NOMO-1 (cell line): ENCODE data around the gene SOX8.
A peak's percentile ranks its signal among the peaks of the same experiment; 100 is the strongest.
"Not testable (repeated sequence)": the region's sequence is repeated elsewhere in the genome, so short reads cannot be mapped to it uniquely, and the experiment has no call there.

Experiments
- DNase-seq, 2 experiments: peaks; one replicate each; lab custom pipeline; 2025; ENCODE audit not compliant: unreplicated experiment in 2 of 2; lab: John Stamatoyannopoulos, UW

The SOX8 gene

GRCh38 chr16:952321-952720 lies 29.2 kb upstream of the SOX8 start:
- DNase-seq, result no peak

GRCh38 chr16:953818-954217 lies 27.8 kb upstream of the SOX8 start:
- DNase-seq, result not testable (repeated sequence)

- not testable (repeated sequence) for DNase-seq
Observed at GRCh38 chr16:955766-956165, 25.8 kb upstream of the SOX8 start.

GRCh38 chr16:959232-960040 lies 22.1 kb upstream of the SOX8 start:
- no peak for DNase-seq

- DNase-seq, result no peak
Observed at GRCh38 chr16:962366-962765, 19.2 kb upstream of the SOX8 start.

DNA sequence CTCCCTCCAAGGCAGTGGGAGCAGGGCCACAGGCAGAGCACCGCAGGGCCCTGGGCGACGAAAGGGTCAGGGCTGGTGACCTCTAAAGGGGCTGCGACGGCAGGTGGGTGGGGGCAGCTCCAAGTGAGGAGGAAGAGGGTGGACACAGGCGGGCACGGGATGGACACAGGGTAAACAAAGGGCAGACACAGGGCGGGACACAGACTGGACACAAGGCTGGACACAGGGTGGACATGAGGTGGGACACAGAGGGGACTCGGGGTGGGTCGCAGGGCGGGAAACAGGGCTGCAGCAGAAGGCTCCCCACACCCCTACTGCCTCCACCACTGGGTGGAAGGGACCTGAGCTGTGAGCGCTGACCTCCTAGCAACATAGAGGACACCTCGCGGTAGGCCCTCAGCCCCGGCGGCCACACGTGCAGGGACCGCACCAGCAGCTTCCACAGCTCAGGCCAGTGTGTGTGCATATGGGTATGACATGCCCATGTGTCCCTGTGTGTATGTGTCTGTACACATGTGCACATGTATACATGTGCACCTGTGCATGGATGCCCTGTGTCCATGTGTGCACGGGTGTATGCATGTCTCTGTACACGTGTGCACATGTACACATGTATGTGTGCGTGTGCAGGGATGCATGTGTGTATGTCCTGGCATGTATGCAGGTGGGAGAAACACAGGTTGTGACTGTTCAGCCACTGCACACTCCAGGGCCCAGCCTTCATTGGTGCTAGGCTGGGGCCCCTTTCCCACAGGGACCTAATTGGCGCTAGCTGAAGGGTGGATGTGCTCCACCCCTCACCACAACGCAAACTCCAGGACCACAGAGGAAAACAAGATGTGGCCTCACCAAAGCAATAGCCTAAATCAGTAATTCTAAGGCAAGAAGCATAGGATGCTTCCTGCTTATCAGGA lies 18.4 kb upstream of the SOX8 start:
- DNase-seq, result no peak

GRCh38 chr16:963913-964312 lies 17.7 kb upstream of the SOX8 start:
- no peak for DNase-seq

- no peak for DNase-seq
Observed at GRCh38 chr16:964356-965035, 17.1 kb upstream of the SOX8 start.

- DNase-seq, result no peak
Observed at GRCh38 chr16:965036-965395, 16.6 kb upstream of the SOX8 start.

DNA sequence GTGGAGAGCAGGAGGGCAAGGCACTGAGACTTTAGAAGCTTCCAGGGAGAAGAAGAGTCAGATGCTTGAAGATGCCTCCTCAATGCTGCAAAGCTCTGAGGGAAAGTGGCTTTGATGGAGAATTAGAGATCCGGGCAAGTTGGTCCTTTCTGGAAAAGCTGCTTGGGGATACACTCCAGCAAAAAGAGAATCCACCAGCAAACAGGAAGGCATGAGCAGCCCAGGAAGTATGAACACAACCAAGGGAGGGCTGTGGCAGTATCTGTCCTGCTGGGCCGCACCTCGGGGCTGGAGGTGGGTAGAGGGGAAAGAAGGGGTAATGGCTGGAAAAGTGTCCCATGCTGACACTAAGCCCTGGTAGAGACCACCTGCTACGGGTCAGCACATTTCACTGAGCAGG lies 16.1 kb upstream of the SOX8 start:
- no peak for DNase-seq

GRCh38 chr16:966035-966434 lies 15.5 kb upstream of the SOX8 start:
- no peak for DNase-seq

DNA sequence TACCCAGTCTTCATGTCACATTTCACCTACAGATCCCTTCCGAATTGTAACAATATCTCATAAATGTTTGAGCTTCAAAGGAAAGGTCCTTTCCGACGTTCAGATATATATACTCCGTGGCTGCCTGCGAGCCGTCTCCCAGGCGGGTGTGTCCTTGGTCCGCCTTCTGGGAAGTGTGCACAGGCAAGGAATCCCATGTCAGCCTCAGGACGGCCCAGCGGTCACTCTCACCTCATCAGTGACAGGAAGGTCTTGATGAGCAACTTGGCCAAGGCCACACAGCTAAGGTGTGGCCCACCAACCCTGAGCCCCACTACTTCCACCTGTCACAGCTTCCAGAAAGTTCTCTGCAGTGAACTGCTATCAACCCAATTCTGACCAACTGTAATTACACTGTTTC lies 15.1 kb upstream of the SOX8 start:
- no peak for DNase-seq

DNA sequence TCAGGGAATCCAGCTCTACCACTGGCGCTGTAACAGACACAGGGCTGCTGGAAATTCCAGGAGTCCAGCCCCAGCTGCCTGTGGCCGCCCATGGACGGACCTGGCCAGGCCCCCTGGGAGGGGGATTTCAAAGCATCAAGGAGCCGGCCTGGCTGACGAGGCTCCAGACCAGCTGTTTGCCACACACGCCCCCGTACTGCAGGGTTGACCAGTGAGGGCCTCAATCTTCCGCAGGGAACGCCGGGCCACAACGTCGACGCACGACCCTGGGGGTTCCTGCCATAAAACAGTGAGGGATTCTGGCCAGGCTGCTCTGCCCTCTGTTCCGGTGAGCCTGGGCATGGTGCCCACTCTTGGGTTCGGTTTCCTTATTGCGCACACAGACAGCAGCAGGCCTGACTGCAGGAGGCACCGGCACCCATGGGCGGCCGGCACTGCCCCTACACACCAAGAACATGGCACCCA lies 14.5 kb upstream of the SOX8 start:
- no peak for DNase-seq

GRCh38 chr16:967546-968295 lies 13.8 kb upstream of the SOX8 start:
- no peak for DNase-seq

DNA sequence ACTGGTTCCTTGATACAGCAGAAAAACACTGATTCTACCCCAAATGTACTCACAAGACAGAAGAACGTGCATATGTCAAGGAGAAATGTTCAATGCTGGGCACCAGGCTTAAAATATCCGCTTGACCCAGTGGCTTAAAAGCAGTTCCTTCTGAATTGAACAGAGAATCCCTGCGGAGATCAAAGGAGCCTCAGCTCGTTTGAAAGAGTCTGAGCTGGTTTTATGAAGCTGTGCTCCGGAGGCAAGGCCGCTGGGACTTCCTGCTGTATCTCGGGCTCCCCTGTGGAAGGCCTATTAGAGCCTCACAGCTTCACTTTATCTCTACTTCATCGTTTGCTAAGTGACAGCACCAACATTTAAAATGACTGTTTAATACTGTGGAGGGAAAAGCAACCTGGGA lies 12.9 kb upstream of the SOX8 start:
- DNase-seq, result no peak

GRCh38 chr16:969508-970385 lies 11.8 kb upstream of the SOX8 start:
- no peak for DNase-seq

DNA sequence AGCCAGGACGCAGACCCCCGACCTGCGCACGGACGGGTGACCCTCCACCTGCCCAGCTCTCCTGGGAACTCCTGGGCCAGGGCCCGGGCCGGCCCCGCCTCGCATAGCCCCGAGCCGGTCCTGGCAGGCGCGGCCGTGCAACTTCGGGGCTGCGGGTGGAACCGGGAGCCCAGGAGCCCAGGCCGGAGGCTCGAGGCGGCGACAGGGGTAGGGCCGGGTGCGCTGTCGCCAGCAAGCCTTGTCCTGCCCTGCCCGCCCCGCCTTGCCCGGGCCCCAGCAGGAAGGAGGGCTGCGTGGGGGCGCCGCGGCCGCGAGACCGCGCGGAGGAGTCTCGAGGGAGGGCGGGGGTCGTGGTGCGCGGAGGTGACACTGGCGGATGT lies 11.2 kb upstream of the SOX8 start:
- no peak for DNase-seq

DNA sequence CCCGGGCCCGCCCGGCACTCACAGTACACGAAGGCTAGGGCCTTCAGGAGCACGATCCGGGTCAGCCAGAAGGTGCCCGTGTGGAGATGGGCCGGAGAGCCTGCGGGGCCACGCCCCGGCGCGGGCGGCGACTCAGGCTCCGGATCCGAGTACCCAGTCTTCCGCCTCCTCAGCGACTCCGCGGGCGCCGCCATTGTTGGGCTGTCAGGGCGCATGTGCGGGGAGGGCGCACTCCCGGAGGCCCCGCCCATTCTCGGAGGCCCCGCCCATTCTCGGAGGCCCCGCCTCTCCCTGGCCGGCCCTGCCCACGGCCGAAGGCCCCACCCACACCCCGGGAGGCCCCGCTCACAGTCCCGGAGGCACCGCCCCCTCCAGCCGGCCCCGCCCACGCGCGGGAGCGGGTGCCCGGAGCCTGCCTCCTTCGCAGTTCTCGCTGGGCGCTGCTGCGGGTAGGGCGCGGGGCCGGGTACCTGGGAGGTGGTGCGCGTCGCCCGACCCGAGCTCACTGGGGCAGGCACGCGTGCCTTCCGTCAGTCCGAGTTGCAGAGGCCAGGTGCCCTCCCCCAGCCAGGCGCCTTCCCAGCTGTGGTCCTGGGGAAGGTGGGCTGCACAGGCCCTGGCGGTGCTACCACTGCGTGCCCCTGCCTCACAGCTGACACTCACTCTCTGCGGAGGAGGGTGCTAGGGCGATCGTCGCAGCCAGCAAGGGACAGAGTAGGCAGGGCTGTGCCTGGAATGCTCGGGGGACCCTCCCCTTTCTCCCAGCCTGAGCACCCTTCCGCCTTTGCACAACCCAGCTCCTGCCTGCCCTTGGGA lies 10.6 kb upstream of the SOX8 start, which contains the start of gene LMF1:
Gene LMF1 (minus strand): TSS at position 219 of the 816 bp plus-strand sequence. CDS start 4 bp downstream, at position 215.
- peak; percentile 90 to 91 for DNase-seq

DNA sequence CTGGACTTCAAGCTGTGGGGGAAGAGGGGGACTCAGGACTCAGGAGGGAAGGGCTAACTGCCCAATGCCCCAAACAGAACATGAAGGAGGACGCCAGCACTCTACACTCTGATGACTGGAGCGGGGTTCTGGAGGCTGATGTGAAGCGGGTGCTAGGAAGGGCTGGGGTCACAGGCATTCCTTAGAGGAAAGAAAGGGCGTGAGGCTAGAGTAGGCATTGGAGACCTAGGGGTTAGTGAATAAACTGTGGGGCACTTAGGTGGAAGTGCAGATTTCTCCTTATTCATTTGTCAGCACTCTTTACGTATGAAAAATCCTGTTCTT lies 10.0 kb upstream of the SOX8 start:
- DNase-seq, result no peak
